GM18502 (cell line): ENCODE measurements around the gene PLXNA2.

Experiments used
- ATAC-seq: cut with Tn5 transposase; IDR thresholded peaks from one replicate; pipeline ENCODE4 v1.9.1; 2021; ENCODE audit warnings: mild to moderate bottlenecking; ENCODE audit not compliant: unreplicated experiment, poor library complexity

PLXNA2 gene

GRCh38 chr1:208227366-208227765 is 16.8 kb downstream of the PLXNA2 start:
- ATAC-seq = no peak

GRCh38 chr1:208225954-208226937 is 17.9 kb downstream of the PLXNA2 start:
- ATAC-seq = no peak

GRCh38 chr1:208224192-208224713 is 19.9 kb downstream of the PLXNA2 start:
- ATAC-seq = no peak

- no peak for ATAC-seq
Observed at GRCh38 chr1:208223136-208223535, 21.0 kb downstream of the PLXNA2 start.

GRCh38 chr1:208222376-208223126 is 21.6 kb downstream of the PLXNA2 start:
- no peak for ATAC-seq

GRCh38 chr1:208221291-208221622 is 22.9 kb downstream of the PLXNA2 start:
- ATAC-seq = no peak

GRCh38 chr1:208219659-208220282 is 24.4 kb downstream of the PLXNA2 start:
- ATAC-seq = no peak

GRCh38 chr1:208219098-208219658 is 25.0 kb downstream of the PLXNA2 start:
- ATAC-seq = no peak

- ATAC-seq = no peak
Observed at GRCh38 chr1:208218237-208219097, 25.7 kb downstream of the PLXNA2 start.

GRCh38 chr1:208217781-208218180 is 26.4 kb downstream of the PLXNA2 start:
- no peak for ATAC-seq

GRCh38 chr1:208216806-208217205 is 27.4 kb downstream of the PLXNA2 start:
- ATAC-seq = no peak

- ATAC-seq = no peak
Observed at GRCh38 chr1:208216062-208216461, 28.1 kb downstream of the PLXNA2 start.

GRCh38 chr1:208215393-208215792 is 28.8 kb downstream of the PLXNA2 start:
- no peak for ATAC-seq

- no peak for ATAC-seq
Observed at GRCh38 chr1:208213786-208214185, 30.4 kb downstream of the PLXNA2 start.

GRCh38 chr1:208212893-208213292 is 31.3 kb downstream of the PLXNA2 start:
- no peak for ATAC-seq

GRCh38 chr1:208211921-208212843 is 32.0 kb downstream of the PLXNA2 start:
- ATAC-seq = no peak

GRCh38 chr1:208209896-208210589 is 34.1 kb downstream of the PLXNA2 start:
- no peak for ATAC-seq

GRCh38 chr1:208209286-208209685 is 34.9 kb downstream of the PLXNA2 start:
- ATAC-seq = no peak
